ENCODE results near the gene PAPOLA. TPM values are rescaled to one million over a fixed set of nuclear protein-coding genes. Genes with fewer than 3 reads are reported as not detected.
"Not testable (repeated sequence)": the region's sequence is repeated elsewhere in the genome, so short reads cannot be mapped to it uniquely, and the experiment has no call there.

PAPOLA gene
- total RNA-seq, 6 experiments from 2014 or later = 115 to 148 (median 130) TPM

GRCh38 chr14:96464136-96464535 lies 38.0 kb upstream of the PAPOLA start:
- H3K36me3 Mint-ChIP-seq (ENCODE audit: low read depth) = no peaks in the 10 kb centered on the region
- H3K4me3 Mint-ChIP-seq = no peak overlapping the region
- H3K9me3 Mint-ChIP-seq = no peaks in the 10 kb centered on the region
- H3K4me1 Mint-ChIP-seq (ENCODE audit: low read depth) = peaks cover 7% of the 10 kb centered on the region
- H3K27ac Mint-ChIP-seq = no peak overlapping the region
- DNase-seq = no peak
- TF ChIP-seq CTCF (IDR thresholded peaks at IDR 0.05) = no peak
- peaks cover 11% of the 10 kb centered on the region for H3K27me3 Mint-ChIP-seq (ENCODE audit: insufficient read depth)

DNA sequence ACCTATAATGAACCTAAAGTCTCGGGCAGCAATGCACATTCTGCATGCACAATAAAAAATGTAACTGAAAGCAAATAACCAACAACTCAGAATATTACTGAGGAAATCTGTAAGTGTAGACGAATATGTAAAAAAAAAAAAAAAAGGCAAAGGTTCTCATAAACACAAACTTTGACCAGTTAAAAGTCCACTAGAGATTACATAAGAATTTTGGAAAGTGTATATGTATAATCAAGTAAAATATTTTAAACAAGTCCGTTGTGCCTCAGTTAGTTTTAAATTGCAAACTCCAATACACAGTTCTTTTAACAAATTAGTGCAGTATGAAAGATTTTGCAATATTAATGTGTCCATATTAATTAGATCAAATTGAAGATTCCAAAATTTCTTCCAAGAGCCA lies 35.3 kb upstream of the PAPOLA start:
- Mint-ChIP-seq H3K4me3 (no peak overlapping the region), H3K9me3 (no peaks in the 10 kb centered on the region), H3K36me3 (ENCODE audit: low read depth) (no peaks in the 10 kb centered on the region), H3K27me3 (ENCODE audit: insufficient read depth) (peaks cover 10% of the 10 kb centered on the region), H3K27ac (no peak overlapping the region), H3K4me1 (ENCODE audit: low read depth) (peaks cover 8% of the 10 kb centered on the region)
- no peak for TF ChIP-seq CTCF (IDR thresholded peaks at IDR 0.05)
- DNase-seq = no peak

GRCh38 chr14:96470331-96470730 lies 31.9 kb upstream of the PAPOLA start:
- Mint-ChIP-seq H3K9me3 (no peaks in the 10 kb centered on the region), H3K27ac (no peak overlapping the region), H3K4me3 (no peak overlapping the region), H3K36me3 (ENCODE audit: low read depth) (no peaks in the 10 kb centered on the region), H3K4me1 (ENCODE audit: low read depth) (peaks cover 8% of the 10 kb centered on the region), H3K27me3 (ENCODE audit: insufficient read depth) (peaks cover 8% of the 10 kb centered on the region)
- DNase-seq = no peak
- TF ChIP-seq CTCF (IDR thresholded peaks at IDR 0.05) = no peak

DNA sequence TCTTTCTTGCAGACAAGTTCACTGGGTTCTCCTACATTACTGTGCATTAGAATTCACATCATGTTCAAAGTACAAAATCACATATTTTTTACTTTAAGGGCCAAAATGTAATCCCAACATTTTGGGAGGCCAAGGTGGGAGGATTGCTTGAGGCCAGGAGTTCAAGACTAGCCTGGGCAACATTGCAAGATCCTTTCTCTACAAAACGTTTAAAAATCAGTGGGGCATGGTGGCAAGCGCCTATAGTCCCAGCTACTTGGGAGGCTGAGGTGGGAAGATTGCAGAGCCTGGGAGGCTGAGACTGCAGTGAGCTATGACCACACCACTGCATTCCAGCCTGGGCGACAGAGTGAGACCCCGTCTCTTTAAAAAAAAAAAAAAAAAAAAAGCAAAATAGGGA lies 31.2 kb upstream of the PAPOLA start:
- H3K36me3 Mint-ChIP-seq (ENCODE audit: low read depth); H3K9me3 Mint-ChIP-seq; H3K4me3 Mint-ChIP-seq; H3K27ac Mint-ChIP-seq; DNase-seq; H3K4me1 Mint-ChIP-seq (ENCODE audit: low read depth); H3K27me3 Mint-ChIP-seq (ENCODE audit: insufficient read depth): not testable (repeated sequence)

- no peak for DNase-seq
- no peak overlapping the region for H3K27ac Mint-ChIP-seq
- H3K4me3 Mint-ChIP-seq = no peak overlapping the region
- no peak for TF ChIP-seq CTCF (IDR thresholded peaks at IDR 0.05)
- no peaks in the 10 kb centered on the region for H3K36me3 Mint-ChIP-seq (ENCODE audit: low read depth)
- H3K9me3 Mint-ChIP-seq = no peaks in the 10 kb centered on the region
- H3K4me1 Mint-ChIP-seq (ENCODE audit: low read depth) = no peaks in the 10 kb centered on the region
- peaks cover 5% of the 10 kb centered on the region for H3K27me3 Mint-ChIP-seq (ENCODE audit: insufficient read depth)
Observed at GRCh38 chr14:96478119-96478518, 24.1 kb upstream of the PAPOLA start.

- TF ChIP-seq CTCF (IDR thresholded peaks at IDR 0.05) = no peak
- Mint-ChIP-seq H3K4me3 (no peak overlapping the region), H3K9me3 (no peaks in the 10 kb centered on the region), H3K36me3 (ENCODE audit: low read depth) (no peaks in the 10 kb centered on the region), H3K4me1 (ENCODE audit: low read depth) (no peaks in the 10 kb centered on the region), H3K27me3 (ENCODE audit: insufficient read depth) (peaks cover 7% of the 10 kb centered on the region), H3K27ac (no peak overlapping the region)
- DNase-seq = no peak
Observed at GRCh38 chr14:96479435-96480146, 22.6 kb upstream of the PAPOLA start.
